Fibroblast of lung (primary cell): ENCODE results near the gene STAP2. TPM values are rescaled to one million over a fixed set of nuclear protein-coding genes. Genes with fewer than 3 reads are reported as not detected.

Experiments used
- DNase-seq, 2 donors: peaks; one replicate each; pipeline versions ENCODE4 v3.0.0 to v3.0.0-alpha.2; 2010; ENCODE audit warnings: low read depth in 2 of 2
- H2AFZ ChIP-seq: 2 replicates; pipeline ENCODE4 v1.5.1; 2012; ENCODE audit warnings: low read length, control low read depth, inconsistent platforms
- H3K27ac ChIP-seq: 2 replicates; pipeline ENCODE4 v1.5.1; 2011; ENCODE audit warnings: low read length, control low read depth; ENCODE audit not compliant: insufficient read depth
- H3K27me3 ChIP-seq: 2 replicates; pipeline ENCODE4 v1.5.1; 2011; ENCODE audit warnings: mild to moderate bottlenecking, low read length; ENCODE audit not compliant: control insufficient read depth, insufficient read depth
- H3K36me3 ChIP-seq: 2 replicates; pipeline ENCODE4 v1.5.1; 2011; ENCODE audit warnings: low read length; ENCODE audit not compliant: control insufficient read depth, insufficient read depth
- H3K4me1 ChIP-seq: 2 replicates; pipeline ENCODE4 v1.5.1; 2011; ENCODE audit warnings: low read length; ENCODE audit not compliant: control insufficient read depth, insufficient read depth; ENCODE audit errors: extremely low read depth
- H3K4me2 ChIP-seq: 2 replicates; pipeline ENCODE4 v1.5.1; 2011; ENCODE audit warnings: low read length, control low read depth; ENCODE audit not compliant: insufficient read depth; ENCODE audit errors: extremely low read depth
- H3K4me3 ChIP-seq, 4 experiments: fragments of 200-600 bp in 1 of 4; sonication (generic) in 1 of 4; replicated peaks in 1 of 4; 2 replicates each; pipeline ENCODE4 v1.5.1; 2011 to 2016; ENCODE audit warnings: low read length in 4 of 4, low read depth in 3 of 4, mild to moderate bottlenecking in 3 of 4, control low read depth in 2 of 4, inconsistent platforms in 1 of 4, mixed read lengths in 1 of 4; ENCODE audit not compliant: insufficient read depth in 1 of 4; ENCODE audit errors: control extremely low read depth in 1 of 4
- H3K79me2 ChIP-seq: 2 replicates; pipeline ENCODE4 v1.5.1; 2012; ENCODE audit warnings: mild to moderate bottlenecking, low read length, inconsistent platforms; ENCODE audit not compliant: control insufficient read depth, insufficient read depth
- H3K9ac ChIP-seq: 2 replicates; pipeline ENCODE4 v1.5.1; 2011; ENCODE audit warnings: mild to moderate bottlenecking, low read length, control low read depth; ENCODE audit not compliant: insufficient read depth
- H3K9me3 ChIP-seq: 2 replicates; pipeline ENCODE4 v1.5.1; 2012; ENCODE audit warnings: low read depth, low read length; ENCODE audit not compliant: control insufficient read depth, insufficient read depth
- H4K20me1 ChIP-seq: 2 replicates; pipeline ENCODE4 v1.5.1; 2011; ENCODE audit warnings: low read length; ENCODE audit not compliant: control insufficient read depth, insufficient read depth; ENCODE audit errors: extremely low read depth
- CTCF ChIP-seq, 2 donors: IDR thresholded peaks in 1 of 2; conservative IDR thresholded peaks in 1 of 2; 1 replicate in 1 of 2; 2 replicates in 1 of 2; pipeline ENCODE4 v1.5.1; 2011 to 2012; ENCODE audit warnings: low read length in 2 of 2, control low read depth in 1 of 2, inconsistent platforms in 1 of 2, low read depth in 1 of 2, mild to moderate bottlenecking in 1 of 2
- EZH2 ChIP-seq: IDR thresholded peaks from 2 replicates; pipeline ENCODE4 v1.5.1; 2012; ENCODE audit warnings: low read length, control low read depth, mild to moderate bottlenecking; ENCODE audit errors: missing control alignments
- polyA plus RNA-seq, 2 donors: library from polyadenylated mRNA; depleted of rRNA in 1 of 2; stranded (reverse) in 1 of 2; unstranded in 1 of 2; fragments of >200 nt; gene quantifications; 2 replicates each; pipeline ENCODE4 v1.2.1, GENCODE V29; 2011 to 2012; ENCODE audit warnings: missing spikeins in 1 of 2
- total RNA-seq: library from RNA; depleted of rRNA; stranded (reverse); fragments of >200 nt; gene quantifications from 2 replicates; pipeline ENCODE4 v1.2.1, GENCODE V29; 2014

STAP2 gene
- total and polyA plus RNA-seq, 2 donors (not counting 1 experiment from before 2014, with no cell fraction given), result 1.7 to 4.8 TPM

DNA sequence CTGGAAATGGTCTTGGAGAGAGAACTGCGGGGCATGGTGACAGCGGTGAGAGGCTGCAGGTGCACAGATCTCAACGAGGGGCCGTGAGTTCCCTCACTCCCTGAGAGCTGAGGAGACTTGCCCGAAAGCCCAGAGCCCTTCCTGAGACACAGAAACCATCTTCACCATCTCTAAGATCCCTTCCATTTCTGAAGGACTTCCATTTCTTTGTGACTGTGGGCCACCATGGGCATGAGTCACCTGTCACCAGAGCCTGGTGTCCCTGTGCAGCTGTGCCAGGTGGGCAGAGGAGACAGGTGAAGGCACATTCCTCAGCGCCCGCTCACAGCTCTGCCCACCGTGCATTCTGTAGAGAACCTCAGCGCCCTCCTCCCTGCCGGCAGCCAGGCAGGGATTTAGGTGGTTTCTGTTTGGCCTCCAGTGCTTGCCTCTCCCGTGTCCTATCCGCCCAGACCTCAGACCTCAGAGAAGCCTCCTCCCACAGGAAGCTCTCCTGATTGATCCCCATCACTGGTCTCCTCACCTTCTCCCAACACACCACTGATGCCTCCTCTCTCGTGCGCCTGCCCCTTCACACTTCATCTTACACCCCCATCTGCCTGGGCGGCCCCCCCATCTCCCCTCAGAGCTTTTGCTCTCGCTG, 37.5 kb upstream of the STAP2 start:
- H4K20me1 ChIP-seq, result no peaks in the 10 kb centered on the region
- peak overlapping the region; percentile 42 for H3K27ac ChIP-seq
- H3K27me3 ChIP-seq, result no peaks in the 10 kb centered on the region
- no peaks in the 10 kb centered on the region for H3K9me3 ChIP-seq
- no peak overlapping the region for H2AFZ ChIP-seq
- DNase-seq, result no peak
- H3K4me1 ChIP-seq, result peaks cover 49% of the 10 kb centered on the region
- no peak for TF ChIP-seq CTCF (conservative IDR thresholded peaks at IDR 0.05 in 1 of 2, IDR thresholded peaks at IDR 0.05 in 1 of 2; ENCODE audit: low read depth in 1 of 2, low read length in 2 of 2)
- no peak for TF ChIP-seq EZH2
- no peak overlapping the region for H3K9ac ChIP-seq
- peaks cover 10% of the 10 kb centered on the region for H3K36me3 ChIP-seq
- H3K79me2 ChIP-seq, result peaks cover 80% of the 10 kb centered on the region
- H3K4me3 ChIP-seq, result no peak overlapping the region
- peak overlapping the region; percentile 0 for H3K4me2 ChIP-seq

GRCh38 chr19:4375164-4376027, 36.8 kb upstream of the STAP2 start:
- Histone ChIP-seq H2AFZ (no peak overlapping the region), H3K27me3 (no peaks in the 10 kb centered on the region), H3K27ac (peak overlapping the region; percentile 77), H3K9me3 (no peaks in the 10 kb centered on the region), H3K36me3 (peaks cover 10% of the 10 kb centered on the region), H4K20me1 (no peaks in the 10 kb centered on the region), H3K4me1 (peaks cover 49% of the 10 kb centered on the region), H3K9ac (peak overlapping the region; percentile 59), H3K4me2 (no peak overlapping the region), H3K79me2 (peaks cover 82% of the 10 kb centered on the region), H3K4me3 (no peak overlapping the region)
- DNase-seq, result peak; percentile 76 to 85
- TF ChIP-seq CTCF (conservative IDR thresholded peaks at IDR 0.05 in 1 of 2, IDR thresholded peaks at IDR 0.05 in 1 of 2; ENCODE audit: low read depth in 1 of 2, low read length in 2 of 2) (peak; percentile 35 to 63), EZH2 (no peak)

DNA sequence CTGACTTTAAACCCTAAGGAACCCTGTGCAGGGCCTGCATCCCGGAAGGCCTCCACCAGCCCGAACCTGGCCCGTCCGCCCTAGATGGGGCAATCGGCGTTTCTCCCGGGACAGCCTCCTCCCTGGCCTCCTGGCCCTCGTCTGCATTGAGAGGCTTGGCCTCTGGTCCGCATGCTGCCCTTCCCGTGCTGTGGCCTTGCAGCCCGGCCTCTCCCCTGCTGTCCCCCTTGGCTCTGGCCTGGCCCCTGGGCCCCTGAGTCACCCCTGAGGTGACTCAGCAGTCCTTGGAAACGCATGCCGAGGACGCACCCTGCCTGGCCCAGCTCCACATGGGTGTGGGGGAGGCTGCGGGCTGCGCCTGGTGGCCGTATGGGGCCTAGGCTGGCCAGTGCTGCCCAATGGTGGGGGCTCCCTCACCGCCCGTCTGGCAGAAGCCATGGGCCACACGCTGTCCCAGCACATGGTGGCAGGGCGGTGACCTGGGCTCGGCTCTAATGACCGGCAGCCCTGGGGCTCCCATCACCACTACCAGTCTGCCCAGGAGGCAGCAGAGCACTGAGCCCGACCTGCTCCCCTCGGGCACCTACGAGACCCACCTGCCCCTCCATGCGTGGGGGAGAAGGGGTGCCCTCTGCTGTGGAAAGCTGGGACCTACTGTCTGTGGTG, 36.0 kb upstream of the STAP2 start:
- Histone ChIP-seq H3K79me2 (peaks cover 82% of the 10 kb centered on the region), H3K9me3 (no peaks in the 10 kb centered on the region), H3K4me2 (peak overlapping the region; percentile 64), H2AFZ (no peak overlapping the region), H4K20me1 (no peaks in the 10 kb centered on the region), H3K27ac (peak overlapping the region; percentile 77), H3K36me3 (peaks cover 10% of the 10 kb centered on the region), H3K27me3 (no peaks in the 10 kb centered on the region), H3K4me3 (no peak overlapping the region), H3K9ac (peak overlapping the region; percentile 69), H3K4me1 (peaks cover 50% of the 10 kb centered on the region)
- TF ChIP-seq CTCF (conservative IDR thresholded peaks at IDR 0.05 in 1 of 2, IDR thresholded peaks at IDR 0.05 in 1 of 2; ENCODE audit: low read depth in 1 of 2, low read length in 2 of 2) (peak; percentile 6 to 13), EZH2 (no peak)
- DNase-seq, result peak; percentile 86 to 95
